ENCODE results near the gene BMP7. TPM values are rescaled to one million over a fixed set of nuclear protein-coding genes. Genes with fewer than 3 reads are reported as not detected.
A peak's percentile ranks its signal among the peaks of the same experiment; 100 is the strongest.

BMP7 gene
- polyA plus RNA-seq, 4 donors, result 0.92 to 3.4 TPM; not detected in 2

- Histone ChIP-seq H3K4me3 (ENCODE audit: low read depth in 1 of 3, low read length in 3 of 3) (no peak overlapping the region), H3K27ac (ENCODE audit: low read depth in 1 of 3, low read length in 2 of 3) (no peak overlapping the region), H3K9me3 (ENCODE audit: control insufficient read depth in 2 of 2, insufficient read depth in 1 of 2, low read depth in 1 of 2, low read length in 1 of 2) (no peaks in the 10 kb centered on the region), H3K36me3 (ENCODE audit: control insufficient read depth in 3 of 3, insufficient read depth in 2 of 3, low read depth in 1 of 3, low read length in 3 of 3) (no peaks in the 10 kb centered on the region), H3K27me3 (ENCODE audit: control insufficient read depth in 3 of 3, insufficient read depth in 3 of 3, low read length in 3 of 3) (peaks cover 0 to 3% (median 0%) of the 10 kb centered on the region in 3 donors), H3K4me1 (ENCODE audit: control insufficient read depth in 3 of 3, insufficient read depth in 2 of 3, low read depth in 1 of 3, low read length in 2 of 3) (no peaks in the 10 kb centered on the region)
- WGBS, 3 donors, result 85 to 91% (median 89%) methylated on average over 8 of the region's 8 CpGs
- FAIRE-seq, result no peak
- DNase-seq, result no peak
Observed at GRCh38 chr20:57139342-57140093, 126.9 kb downstream of the BMP7 start.

- Histone ChIP-seq H3K4me3 (ENCODE audit: low read depth in 1 of 3, low read length in 3 of 3) (no peak overlapping the region), H3K4me1 (ENCODE audit: control insufficient read depth in 3 of 3, insufficient read depth in 2 of 3, low read depth in 1 of 3, low read length in 2 of 3) (no peaks in the 10 kb centered on the region), H3K9me3 (ENCODE audit: control insufficient read depth in 2 of 2, insufficient read depth in 1 of 2, low read depth in 1 of 2, low read length in 1 of 2) (no peaks in the 10 kb centered on the region), H3K27ac (ENCODE audit: low read depth in 1 of 3, low read length in 2 of 3) (no peak overlapping the region), H3K27me3 (ENCODE audit: control insufficient read depth in 3 of 3, insufficient read depth in 3 of 3, low read length in 3 of 3) (peaks cover 0 to 3% (median 0%) of the 10 kb centered on the region in 3 donors), H3K36me3 (ENCODE audit: control insufficient read depth in 3 of 3, insufficient read depth in 2 of 3, low read depth in 1 of 3, low read length in 3 of 3) (no peaks in the 10 kb centered on the region)
- WGBS, 3 donors, result 67 to 81% (median 73%) methylated on average over 17 of the region's 17 CpGs
- FAIRE-seq, result no peak
- DNase-seq, result no peak
Observed at GRCh38 chr20:57138198-57138995, 128.0 kb downstream of the BMP7 start.

- Histone ChIP-seq H3K36me3 (ENCODE audit: control insufficient read depth in 3 of 3, insufficient read depth in 2 of 3, low read depth in 1 of 3, low read length in 3 of 3) (no peaks in the 10 kb centered on the region), H3K9me3 (ENCODE audit: control insufficient read depth in 2 of 2, insufficient read depth in 1 of 2, low read depth in 1 of 2, low read length in 1 of 2) (no peaks in the 10 kb centered on the region), H3K27me3 (ENCODE audit: control insufficient read depth in 3 of 3, insufficient read depth in 3 of 3, low read length in 3 of 3) (no peaks in the 10 kb centered on the region), H3K4me1 (ENCODE audit: control insufficient read depth in 3 of 3, insufficient read depth in 2 of 3, low read depth in 1 of 3, low read length in 2 of 3) (no peaks in the 10 kb centered on the region), H3K27ac (ENCODE audit: low read depth in 1 of 3, low read length in 2 of 3) (no peak overlapping the region), H3K4me3 (ENCODE audit: low read depth in 1 of 3, low read length in 3 of 3) (no peak overlapping the region)
- DNase-seq, result no peak
- FAIRE-seq, result no peak
- WGBS, 3 donors, result 83 to 94% (median 89%) methylated on average over 1 of the region's 1 CpG
Observed at GRCh38 chr20:57137676-57138075, 128.8 kb downstream of the BMP7 start.

GRCh38 chr20:57136734-57137133, 129.7 kb downstream of the BMP7 start:
- FAIRE-seq, result no peak

GRCh38 chr20:57135875-57136274, 130.6 kb downstream of the BMP7 start:
- peaks cover 0 to 2% (median 0%) of the 10 kb centered on the region in 3 donors for H3K27me3 ChIP-seq (ENCODE audit: control insufficient read depth in 3 of 3, insufficient read depth in 3 of 3, low read length in 3 of 3)
- no peak overlapping the region for H3K4me3 ChIP-seq (ENCODE audit: low read depth in 1 of 3, low read length in 3 of 3)
- no peaks in the 10 kb centered on the region for H3K9me3 ChIP-seq (ENCODE audit: control insufficient read depth in 2 of 2, insufficient read depth in 1 of 2, low read depth in 1 of 2, low read length in 1 of 2)
- DNase-seq (no peak), FAIRE-seq (no peak)
- 61 to 77% (median 67%) methylated on average over 6 of the region's 6 CpGs for WGBS, 3 donors
- no peaks in the 10 kb centered on the region for H3K4me1 ChIP-seq (ENCODE audit: control insufficient read depth in 3 of 3, insufficient read depth in 2 of 3, low read depth in 1 of 3, low read length in 2 of 3)
- no peaks in the 10 kb centered on the region for H3K36me3 ChIP-seq (ENCODE audit: control insufficient read depth in 3 of 3, insufficient read depth in 2 of 3, low read depth in 1 of 3, low read length in 3 of 3)
- H3K27ac ChIP-seq (ENCODE audit: low read depth in 1 of 3, low read length in 2 of 3), result no peak overlapping the region

More at GRCh38 chr20:57136734-57137133, 129.7 kb downstream of the BMP7 start:
- WGBS, 3 donors, result 83 to 86% (median 84%) methylated on average over 7 of the region's 7 CpGs
- Histone ChIP-seq H3K27ac (ENCODE audit: low read depth in 1 of 3, low read length in 2 of 3) (no peak overlapping the region), H3K4me1 (ENCODE audit: control insufficient read depth in 3 of 3, insufficient read depth in 2 of 3, low read depth in 1 of 3, low read length in 2 of 3) (no peaks in the 10 kb centered on the region), H3K4me3 (ENCODE audit: low read depth in 1 of 3, low read length in 3 of 3) (no peak overlapping the region), H3K36me3 (ENCODE audit: control insufficient read depth in 3 of 3, insufficient read depth in 2 of 3, low read depth in 1 of 3, low read length in 3 of 3) (no peaks in the 10 kb centered on the region), H3K9me3 (ENCODE audit: control insufficient read depth in 2 of 2, insufficient read depth in 1 of 2, low read depth in 1 of 2, low read length in 1 of 2) (no peaks in the 10 kb centered on the region), H3K27me3 (ENCODE audit: control insufficient read depth in 3 of 3, insufficient read depth in 3 of 3, low read length in 3 of 3) (no peaks in the 10 kb centered on the region)
- no peak for DNase-seq

GRCh38 chr20:57134804-57135203, 131.6 kb downstream of the BMP7 start:
- H3K4me1 ChIP-seq (ENCODE audit: control insufficient read depth in 3 of 3, insufficient read depth in 2 of 3, low read depth in 1 of 3, low read length in 2 of 3), result no peaks in the 10 kb centered on the region
- H3K27ac ChIP-seq (ENCODE audit: low read depth in 1 of 3, low read length in 2 of 3), result no peak overlapping the region
- H3K36me3 ChIP-seq (ENCODE audit: control insufficient read depth in 3 of 3, insufficient read depth in 2 of 3, low read depth in 1 of 3, low read length in 3 of 3), result no peaks in the 10 kb centered on the region
- FAIRE-seq (no peak), DNase-seq (no peak)
- H3K27me3 ChIP-seq (ENCODE audit: control insufficient read depth in 3 of 3, insufficient read depth in 3 of 3, low read length in 3 of 3), result peaks cover 0 to 2% (median 0%) of the 10 kb centered on the region in 3 donors
- H3K4me3 ChIP-seq (ENCODE audit: low read depth in 1 of 3, low read length in 3 of 3), result no peak overlapping the region
- no peaks in the 10 kb centered on the region for H3K9me3 ChIP-seq (ENCODE audit: control insufficient read depth in 2 of 2, insufficient read depth in 1 of 2, low read depth in 1 of 2, low read length in 1 of 2)
- WGBS, 3 donors, result 76 to 87% (median 87%) methylated on average over 4 of the region's 4 CpGs

- Histone ChIP-seq H3K27ac (ENCODE audit: low read depth in 1 of 3, low read length in 2 of 3) (no peak overlapping the region), H3K27me3 (ENCODE audit: control insufficient read depth in 3 of 3, insufficient read depth in 3 of 3, low read length in 3 of 3) (peaks cover 0 to 2% (median 0%) of the 10 kb centered on the region in 3 donors), H3K4me1 (ENCODE audit: control insufficient read depth in 3 of 3, insufficient read depth in 2 of 3, low read depth in 1 of 3, low read length in 2 of 3) (no peaks in the 10 kb centered on the region), H3K4me3 (ENCODE audit: low read depth in 1 of 3, low read length in 3 of 3) (no peak overlapping the region), H3K9me3 (ENCODE audit: control insufficient read depth in 2 of 2, insufficient read depth in 1 of 2, low read depth in 1 of 2, low read length in 1 of 2) (no peaks in the 10 kb centered on the region), H3K36me3 (ENCODE audit: control insufficient read depth in 3 of 3, insufficient read depth in 2 of 3, low read depth in 1 of 3, low read length in 3 of 3) (no peaks in the 10 kb centered on the region)
- peak in 1 of 2 donors; percentile 8 for DNase-seq
- no peak for FAIRE-seq
- 45 to 68% (median 54%) methylated on average over 14 of the region's 14 CpGs for WGBS, 3 donors
Observed at GRCh38 chr20:57133926-57134650, 132.4 kb downstream of the BMP7 start.
